Heart right ventricle (tissue), 16 donors: ENCODE measurements around the gene SEMA5A. TPM values are rescaled to one million over a fixed set of nuclear protein-coding genes. Genes with fewer than 3 reads are reported as not detected.

ENCODE experiments used
- ATAC-seq, 8 donors: fragments of 200-7000 bp; cut with Tn5 transposase; one replicate each; pipeline ENCODE4 v1.9.1; 2020; ENCODE audit warnings: mild to moderate bottlenecking in 8 of 8, moderate library complexity in 8 of 8, moderate number of reproducible peaks in 1 of 8
- DNase-seq, 2 donors: peaks; one replicate each; pipeline ENCODE4 v3.0.0-alpha.2; 2020
- H3K27ac ChIP-seq, 10 donors: fragments of 200-600 bp; sonication (generic) in 2 of 10; one replicate each; pipeline versions ENCODE4 v1.5.0 to v1.8.0; 2020 to 2022; ENCODE audit warnings: mild to moderate bottlenecking in 3 of 10
- H3K27me3 ChIP-seq, 7 donors: fragments of 200-600 bp; one replicate each; pipeline ENCODE4 v1.8.0; 2021 to 2022; ENCODE audit warnings: mild to moderate bottlenecking in 2 of 7
- H3K36me3 ChIP-seq, 9 donors: fragments of 200-600 bp; sonication (generic) in 1 of 9; one replicate each; pipeline versions ENCODE4 v1.5.0 to v1.8.0; 2020 to 2022; ENCODE audit warnings: mild to moderate bottlenecking in 2 of 9
- H3K4me1 ChIP-seq, 9 donors: fragments of 200-600 bp; sonication (generic) in 1 of 9; one replicate each; pipeline versions ENCODE4 v1.5.0 to v1.8.0; 2020 to 2022; ENCODE audit warnings: mild to moderate bottlenecking in 4 of 9
- H3K4me3 ChIP-seq, 10 donors: fragments of 200-600 bp; sonication (generic) in 2 of 10; one replicate each; pipeline versions ENCODE4 v1.5.0 to v1.8.0; 2020 to 2022; ENCODE audit warnings: mild to moderate bottlenecking in 7 of 10, moderate library complexity in 2 of 10
- H3K9me3 ChIP-seq, 11 donors: fragments of 200-600 bp in 10 of 11; sonication (generic) in 2 of 11; one replicate each; pipeline versions ENCODE4 v1.5.0 to v1.8.0; 2013 to 2022; ENCODE audit warnings: mild to moderate bottlenecking in 2 of 11, control low read depth in 1 of 11, moderate library complexity in 1 of 11
- CTCF ChIP-seq, 9 donors: fragments of 200-600 bp; sonication (generic) in 2 of 9; IDR thresholded peaks; one replicate each; pipeline versions ENCODE4 v1.5.0 to v1.8.0; 2021 to 2022; ENCODE audit warnings: antibody characterized with exemption in 9 of 9, mild to moderate bottlenecking in 5 of 9, moderate library complexity in 1 of 9
- WGBS, 2 donors: extraction: QIAGEN DNeasy Blood & Tissue Kit; methylation state at CpG; one replicate each; pipeline ENCODE4 v1.1.7; 2013; ENCODE audit warnings: inconsistent platforms in 1 of 2; 5-methylcytosine and 5-hydroxymethylcytosine counted together
- intact Hi-C, 10 donors: fragments of 100-400 bp; cut with DNase I; formaldehyde crosslinking; loops; one replicate each; pipeline versions ENCODE4 v1.11.1 to v1.14.2; 2022
- polyA plus RNA-seq, 2 donors: library from polyadenylated mRNA; stranded (reverse); fragments of 200-250 nt; gene quantifications; one replicate each; pipeline ENCODE4 v1.2.3, GENCODE V29; 2013
- total RNA-seq, 10 donors: library from RNA; stranded (reverse); fragmentation: NEBNext Ultra II Directional in 3 of 10; extraction: Animal tissue kit (Norgen Biotek cat#: 25700) in 3 of 10; gene quantifications; one replicate each; pipeline versions ENCODE4 v1.2.1 to v1.2.4, GENCODE V29; 2021 to 2023
- donor health status: Arrhythmogenic right ventricular cardiomyopathy.
- donor health status: ischemic (EF 13 %, LVEDD 7.1; RV severe dilation, severe dysfunction).
- donor health status: healthy with polysubstance abuse.
- donor health status: DM: no; HTN: yes; CAD: no.
- donor health status: DM: no; HTN: no; CAD: no.
- donor health status: ischemic (EF 25% LVEDD 6.9; RV normal size, moderate dysfunction).
- donor health status: ischemic (EF 25% LVEDD 5.7; RV mildly dilated, moderate dysfunction).
- donor health status: healthy.
- donor health status: DM: yes; HTN: yes; CAD: no.
- donor health status: Ischemic cardiomyopathy.
- donor health status: ischemic (EF 35%, LVEDD 5.7; RV mildly dilated, moderate dysfunction).
- donor health status: nonischemic (EF 11% LVEDD 7.7; RV severe dilation, severe dysfunction).
- donor health status: DM: yes; HTN: yes; CAD: no.
- donor health status: PGD.
- donor health status: ischemic (EF 29% LVEDD 5.4; RV normal size, mild dysfunction).
- donor health status: nonischemic (EF 23%, LVEDD 6.1; RV moderate dilation, normal function).

Gene SEMA5A
- total and polyA plus RNA-seq, 12 donors = 1.9 to 71.5 (median 48.0) TPM

- H3K36me3 ChIP-seq = no peaks in the 10 kb centered on the region
- H3K27ac ChIP-seq = no peak overlapping the region
- H3K4me1 ChIP-seq = peaks cover 0 to 14% (median 0%) of the 10 kb centered on the region in 9 donors
- no peaks in the 10 kb centered on the region for H3K27me3 ChIP-seq
- DNase-seq (no peak), ATAC-seq (no peak)
- H3K4me3 ChIP-seq = no peak overlapping the region
- TF ChIP-seq CTCF (IDR thresholded peaks at IDR 0.05) = no peak
- 74 to 81% methylated on average over 5 of the region's 5 CpGs for WGBS, 2 donors
- peaks cover 0 to 2% (median 0%) of the 10 kb centered on the region in 11 donors for H3K9me3 ChIP-seq
- intact Hi-C loops = no loop called here
Measured at GRCh38 chr5:9464478-9464877, 81.4 kb downstream of the SEMA5A start.

DNA sequence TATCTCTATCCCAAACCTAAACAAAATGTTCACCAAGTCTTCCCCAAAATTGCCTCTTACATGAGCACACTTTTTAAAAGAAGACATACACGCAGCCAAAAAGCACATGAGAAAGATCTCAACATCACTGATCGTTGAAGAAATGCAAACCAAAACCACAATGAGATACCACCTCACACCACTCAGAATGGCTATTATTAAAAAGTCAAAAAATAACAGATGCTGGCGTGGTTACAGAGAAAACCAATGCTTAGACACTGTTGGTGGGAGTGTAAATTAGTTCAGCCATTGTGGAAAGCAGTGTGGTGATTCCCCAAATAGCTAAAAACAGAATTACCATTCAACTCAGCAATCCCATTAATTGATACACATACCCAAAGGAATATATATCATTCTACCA lies 83.8 kb downstream of the SEMA5A start:
- H3K9me3 ChIP-seq = peaks cover 0 to 10% (median 0%) of the 10 kb centered on the region in 11 donors
- no peak overlapping the region for H3K4me3 ChIP-seq
- intact Hi-C loops = no loop called here
- DNase-seq (no peak), ATAC-seq (no peak)
- H3K4me1 ChIP-seq = peaks cover 0 to 15% (median 0%) of the 10 kb centered on the region in 9 donors
- TF ChIP-seq CTCF (IDR thresholded peaks at IDR 0.05) = no peak
- H3K36me3 ChIP-seq = no peaks in the 10 kb centered on the region
- H3K27me3 ChIP-seq = no peaks in the 10 kb centered on the region
- 89 to 90% methylated on average over 3 of the region's 3 CpGs for WGBS, 2 donors
- no peak overlapping the region for H3K27ac ChIP-seq

GRCh38 chr5:9460885-9461645 lies 84.8 kb downstream of the SEMA5A start:
- H3K4me3 ChIP-seq = no peak overlapping the region
- H3K27ac ChIP-seq = no peak overlapping the region
- DNase-seq (no peak), ATAC-seq (no peak)
- peaks cover 0 to 10% (median 0%) of the 10 kb centered on the region in 11 donors for H3K9me3 ChIP-seq
- intact Hi-C loops = no loop called here
- 80 to 83% methylated on average over 3 of the region's 3 CpGs for WGBS, 2 donors
- H3K36me3 ChIP-seq = no peaks in the 10 kb centered on the region
- H3K4me1 ChIP-seq = peaks cover 0 to 18% (median 4%) of the 10 kb centered on the region in 9 donors
- no peak for TF ChIP-seq CTCF (IDR thresholded peaks at IDR 0.05)
- no peaks in the 10 kb centered on the region for H3K27me3 ChIP-seq

DNA sequence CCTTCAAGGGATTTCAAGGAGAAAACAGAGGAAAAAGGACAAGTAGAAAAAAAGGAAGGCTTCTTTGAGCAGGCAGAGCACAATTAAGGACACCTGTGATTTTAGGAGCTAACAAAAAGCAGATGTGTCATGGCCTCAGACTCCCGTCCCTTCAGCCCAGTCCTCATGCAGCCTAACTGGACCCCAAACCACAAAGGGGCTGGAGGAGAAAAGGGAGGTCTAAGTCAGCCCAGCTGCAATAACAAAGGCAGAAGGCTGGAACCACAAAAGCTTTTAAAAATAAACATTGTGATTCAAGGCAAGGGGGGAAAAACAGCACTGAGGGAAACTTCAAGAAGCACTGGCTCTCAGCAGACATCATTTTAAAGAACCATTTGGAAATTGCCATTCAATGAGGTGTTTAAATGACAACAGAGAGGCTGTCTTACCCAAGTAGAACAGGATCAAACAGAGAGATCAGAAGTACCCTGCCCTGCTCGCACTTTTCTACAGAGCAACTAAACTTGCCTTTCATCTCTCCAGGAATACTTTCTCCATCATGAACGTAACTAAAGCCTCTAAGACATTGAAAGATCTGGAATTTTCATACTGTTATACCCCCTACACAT lies 89.3 kb downstream of the SEMA5A start:
- Histone ChIP-seq H3K9me3 (peaks cover 0 to 18% (median 4%) of the 10 kb centered on the region in 11 donors), H3K4me3 (no peak overlapping the region), H3K27ac (peak overlapping the region in 4 of 10 donors; percentile 7 to 41 (median 24)), H3K4me1 (peaks cover 0 to 27% (median 14%) of the 10 kb centered on the region in 9 donors), H3K27me3 (no peaks in the 10 kb centered on the region), H3K36me3 (no peaks in the 10 kb centered on the region)
- ATAC-seq (peak in 3 of 8 donors; percentile 38 to 74 (median 41)), DNase-seq (peak in 1 of 2 donors; percentile 16)
- intact Hi-C loops = no loop called here
- no peak for TF ChIP-seq CTCF (IDR thresholded peaks at IDR 0.05)
- 69 to 88% methylated on average over 3 of the region's 3 CpGs for WGBS, 2 donors
